T-helper 1 cell (primary cell): ENCODE measurements around the gene PHAF1.

Source experiments
- DNase-seq, 5 donors: peaks; one replicate each; pipeline ENCODE4 v3.0.0-alpha.2; 2012 to 2020

PHAF1 gene

GRCh38 chr16:67182288-67182687 is 72.5 kb downstream of the PHAF1 start:
- DNase-seq = no peak

DNA sequence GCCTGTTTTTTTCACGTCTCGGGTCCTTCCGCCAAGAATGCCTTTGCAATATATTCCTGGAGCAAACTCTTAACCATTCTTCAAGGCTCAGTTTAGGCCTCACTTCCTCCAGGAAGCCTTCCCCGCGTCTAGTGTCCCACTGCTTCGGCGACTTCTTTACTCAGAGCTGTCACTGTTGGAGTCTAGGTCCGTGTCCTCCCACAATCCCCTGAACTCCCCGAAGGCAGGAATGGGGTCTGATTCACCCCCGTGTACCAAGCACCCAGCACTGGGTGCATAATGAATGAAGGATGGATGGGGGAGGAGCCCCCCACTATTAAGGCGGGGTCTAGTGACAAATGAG is 73.5 kb downstream of the PHAF1 start:
- DNase-seq = no peak

GRCh38 chr16:67183627-67184452 is 74.1 kb downstream of the PHAF1 start, which contains the start of gene MATCAP1:
MATCAP1 (minus strand) TSS chr16:67183963; CDS start chr16:67180610, 3,353 bp downstream.
- DNase-seq = peak; percentile 86 to 98 (median 92)

GRCh38 chr16:67184453-67184994 is 74.8 kb downstream of the PHAF1 start:
- DNase-seq = peak in 1 of 5 donors; percentile 36

GRCh38 chr16:67184995-67185650 is 75.4 kb downstream of the PHAF1 start:
- DNase-seq = peak; percentile 65 to 82 (median 76)

- DNase-seq = no peak
Measured at GRCh38 chr16:67185651-67186134, 76.0 kb downstream of the PHAF1 start.

- no peak for DNase-seq
Measured at GRCh38 chr16:67186550-67186950, 76.8 kb downstream of the PHAF1 start.

GRCh38 chr16:67187175-67187890 is 77.6 kb downstream of the PHAF1 start:
- no peak for DNase-seq

DNA sequence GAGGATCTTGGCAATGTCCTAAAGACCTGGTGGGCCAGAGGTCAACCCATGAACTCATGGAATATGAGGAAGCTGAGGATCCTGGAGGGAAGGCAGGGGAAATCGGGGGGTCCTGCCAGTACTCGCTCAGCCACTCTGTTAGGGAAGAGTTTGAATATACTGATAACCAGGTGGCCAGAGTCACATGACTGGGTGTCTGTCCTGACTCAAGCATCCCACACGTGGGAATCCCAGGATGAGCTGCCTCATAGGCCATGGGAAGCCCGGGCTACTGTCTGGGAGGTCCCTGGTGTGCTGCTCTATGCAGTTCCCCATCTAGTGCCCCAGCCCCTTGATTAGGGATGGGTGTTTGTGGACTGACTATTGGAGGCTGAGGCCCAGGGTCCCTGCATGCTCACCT is 78.6 kb downstream of the PHAF1 start:
- DNase-seq = no peak

GRCh38 chr16:67188798-67189197 is 79.1 kb downstream of the PHAF1 start:
- DNase-seq = no peak

DNA sequence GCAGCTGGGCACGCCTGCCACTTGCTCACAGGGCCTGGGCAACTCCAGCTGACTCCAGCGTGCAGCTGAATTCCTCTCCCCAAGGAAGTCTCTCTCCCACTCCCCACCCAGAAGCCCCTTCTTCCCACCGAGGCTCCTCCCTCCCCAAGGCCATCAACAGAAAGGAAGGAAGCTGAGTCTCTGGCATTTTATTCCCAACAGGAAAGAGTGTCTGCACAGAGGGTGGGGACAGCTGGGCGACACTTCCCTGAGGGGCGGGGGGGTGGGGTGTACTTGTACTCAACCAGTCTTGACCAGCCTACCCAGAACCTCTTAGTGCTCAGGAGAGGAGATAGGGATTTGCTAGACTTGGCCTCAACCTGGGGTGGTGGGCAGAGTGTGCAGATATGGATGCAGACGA is 80.3 kb downstream of the PHAF1 start, which contains the start of gene EXOC3L1:
Gene EXOC3L1 (minus strand): TSS at position 96 of the 400 bp plus-strand sequence. CDS start 460 bp downstream, outside the sequence.
- no peak for DNase-seq

GRCh38 chr16:67190448-67191399 is 81.0 kb downstream of the PHAF1 start:
- DNase-seq = no peak

DNA sequence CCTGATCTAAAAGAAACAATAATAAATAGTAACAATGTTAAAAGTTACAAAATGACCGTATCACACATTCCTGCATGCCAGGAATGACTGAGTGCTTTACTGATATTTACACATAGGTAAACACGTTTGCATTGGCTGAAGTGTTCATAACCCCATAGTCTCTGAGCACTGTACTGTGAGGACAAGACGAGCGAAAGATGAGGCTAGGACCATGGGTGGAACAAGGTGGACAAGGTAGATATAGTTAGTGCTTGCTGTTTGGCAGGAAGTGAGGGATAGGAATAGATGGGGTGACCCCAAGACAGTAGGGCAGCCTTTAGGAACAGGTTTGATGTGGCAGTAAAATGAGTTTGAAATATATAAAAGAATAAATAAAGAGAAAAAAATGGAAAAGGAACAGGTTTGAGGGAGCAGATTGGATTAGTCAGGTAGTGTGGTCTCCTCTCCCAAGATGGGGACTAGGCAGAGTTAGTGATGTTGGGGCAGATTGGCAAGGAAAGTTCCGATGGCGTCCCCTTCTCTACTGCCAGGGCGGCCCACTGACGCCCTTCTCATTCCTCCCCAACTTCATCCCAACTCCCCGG is 81.8 kb downstream of the PHAF1 start:
- DNase-seq = no peak

GRCh38 chr16:67191995-67192681 is 82.4 kb downstream of the PHAF1 start, which contains the start of gene E2F4:
E2F4 (plus strand) TSS chr16:67192155; CDS start chr16:67192228, 73 bp downstream.
- peak; percentile 73 to 93 (median 77) for DNase-seq

DNA sequence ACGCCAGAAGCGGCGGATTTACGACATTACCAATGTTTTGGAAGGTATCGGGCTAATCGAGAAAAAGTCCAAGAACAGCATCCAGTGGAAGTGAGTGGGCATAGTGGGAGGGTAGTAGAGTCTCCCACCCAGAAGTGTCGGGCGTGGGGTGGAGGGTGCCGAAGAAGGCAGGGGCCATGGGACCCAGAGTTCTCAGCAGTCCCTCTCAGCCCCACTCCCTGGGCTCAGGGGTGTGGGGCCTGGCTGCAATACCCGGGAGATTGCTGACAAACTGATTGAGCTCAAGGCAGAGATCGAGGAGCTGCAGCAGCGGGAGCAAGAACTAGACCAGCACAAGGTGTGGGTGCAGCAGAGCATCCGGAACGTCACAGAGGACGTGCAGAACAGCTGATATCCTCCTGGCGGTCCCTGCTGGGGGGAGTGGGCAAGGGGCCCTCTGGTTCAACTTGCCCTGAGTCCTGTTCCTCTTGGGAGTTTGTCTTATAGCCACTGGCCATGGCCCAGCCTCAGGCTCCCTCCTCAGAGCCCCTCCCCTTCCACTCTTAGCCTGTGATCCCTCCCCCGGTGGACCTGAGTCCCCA is 83.1 kb downstream of the PHAF1 start:
- peak in 1 of 5 donors; percentile 41 for DNase-seq

- DNase-seq = no peak
Measured at GRCh38 chr16:67193536-67193935, 83.8 kb downstream of the PHAF1 start.

DNA sequence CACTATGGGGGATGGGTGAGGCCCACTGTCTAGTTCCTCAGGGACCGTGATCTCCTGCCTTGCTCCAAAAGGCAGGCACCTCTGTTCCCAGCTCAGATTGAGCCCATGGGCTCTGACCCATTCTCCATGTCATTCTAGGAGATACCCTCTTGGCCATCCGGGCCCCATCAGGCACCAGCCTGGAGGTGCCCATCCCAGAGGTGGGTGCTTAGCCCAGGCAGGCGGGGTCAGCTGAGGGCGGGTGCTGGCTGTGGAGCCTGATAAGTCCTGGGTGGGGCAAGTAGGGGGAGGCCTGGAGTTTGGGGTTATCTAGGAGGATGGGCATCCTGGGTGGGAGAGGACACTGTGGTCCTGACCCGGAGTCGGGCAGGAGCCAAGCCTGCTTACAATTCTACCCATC is 84.5 kb downstream of the PHAF1 start:
- DNase-seq = no peak

- DNase-seq = no peak
Measured at GRCh38 chr16:67195676-67196075, 85.9 kb downstream of the PHAF1 start.

GRCh38 chr16:67196881-67197280 is 87.1 kb downstream of the PHAF1 start:
- no peak for DNase-seq

DNA sequence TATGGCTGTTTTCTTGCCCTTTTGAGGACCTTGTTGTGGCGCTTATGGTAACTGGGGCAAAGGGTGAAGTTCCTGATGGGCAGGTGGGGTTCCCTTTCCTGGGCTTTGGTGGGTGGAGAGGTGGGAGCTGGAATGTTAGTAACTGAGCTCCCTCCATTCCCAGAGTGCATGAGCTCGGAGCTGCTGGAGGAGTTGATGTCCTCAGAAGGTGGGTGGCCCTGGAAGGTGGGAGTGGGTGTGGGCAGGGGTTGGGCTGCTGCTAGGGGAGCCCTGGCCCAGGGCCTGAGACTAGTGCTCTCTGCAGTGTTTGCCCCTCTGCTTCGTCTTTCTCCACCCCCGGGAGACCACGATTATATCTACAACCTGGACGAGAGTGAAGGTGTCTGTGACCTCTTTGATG is 88.0 kb downstream of the PHAF1 start:
- DNase-seq = no peak
